ENCODE results near the gene APC.
"Not testable (repeated sequence)": the region's sequence is repeated elsewhere in the genome, so short reads cannot be mapped to it uniquely, and the experiment has no call there.

Gene APC

DNA sequence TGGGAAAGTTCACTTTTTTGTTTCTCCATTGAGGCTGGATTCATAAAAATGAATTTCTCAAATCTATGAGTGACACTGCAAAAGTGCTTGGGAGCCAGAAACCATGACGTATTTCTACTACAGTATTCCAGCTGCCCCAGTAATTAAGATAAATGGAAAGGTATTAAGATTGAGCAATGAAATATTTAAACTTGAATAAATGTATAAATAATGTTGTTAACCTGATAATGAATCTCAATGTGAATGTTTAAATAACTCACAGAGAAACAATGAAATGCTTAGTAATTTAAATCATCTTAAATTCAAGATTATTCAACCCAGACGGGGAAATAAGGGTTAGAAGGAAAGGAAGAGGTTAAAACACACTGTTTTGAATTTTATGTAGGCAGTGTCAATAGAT, 112.2 kb downstream of the APC start:
- DNase-seq (ENCODE audit: low read depth in 1 of 2, low spot score in 1 of 2) = no peak

DNA sequence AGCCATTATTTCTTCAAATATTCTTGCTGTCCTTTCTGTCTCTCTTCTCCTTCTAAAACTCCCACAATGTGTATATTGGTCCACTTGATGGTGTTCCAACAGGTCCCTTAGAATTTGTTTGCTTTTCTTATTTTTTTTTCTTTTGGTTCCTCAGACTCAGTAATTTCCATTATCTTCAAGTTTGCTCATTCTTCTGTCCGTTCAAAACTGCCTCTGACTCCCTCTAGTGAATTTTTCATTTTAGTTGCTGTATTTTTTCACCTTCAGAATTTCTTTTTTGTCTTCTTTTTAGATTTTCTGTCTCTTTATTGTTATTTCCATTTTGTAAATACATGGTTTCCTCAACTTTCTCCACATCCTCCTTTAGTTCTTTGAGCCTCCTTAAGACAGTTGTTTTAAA, 117.0 kb downstream of the APC start:
- no peak for DNase-seq (ENCODE audit: low read depth in 1 of 2, low spot score in 1 of 2)

- DNase-seq (ENCODE audit: low read depth in 1 of 2, low spot score in 1 of 2) = no peak
These were observed 120.2 kb downstream of the APC start for GRCh38 chr5:112857866-112858265.

GRCh38 chr5:112860571-112860928, 122.9 kb downstream of the APC start:
- not testable (repeated sequence) for DNase-seq (ENCODE audit: low read depth in 1 of 2, low spot score in 1 of 2)

GRCh38 chr5:112860929-112861637, 123.4 kb downstream of the APC start, which contains the start of gene SRP19:
SRP19 (plus strand) TSS chr5:112861287; CDS start chr5:112861377, 90 bp downstream.
- DNase-seq (ENCODE audit: low read depth in 1 of 2, low spot score in 1 of 2) = peak; percentile 77 to 91

- no peak for DNase-seq (ENCODE audit: low read depth in 1 of 2, low spot score in 1 of 2)
These were observed 123.9 kb downstream of the APC start for GRCh38 chr5:112861638-112861985.

GRCh38 chr5:112862085-112862484, 124.4 kb downstream of the APC start:
- DNase-seq (ENCODE audit: low read depth in 1 of 2, low spot score in 1 of 2) = no peak

DNA sequence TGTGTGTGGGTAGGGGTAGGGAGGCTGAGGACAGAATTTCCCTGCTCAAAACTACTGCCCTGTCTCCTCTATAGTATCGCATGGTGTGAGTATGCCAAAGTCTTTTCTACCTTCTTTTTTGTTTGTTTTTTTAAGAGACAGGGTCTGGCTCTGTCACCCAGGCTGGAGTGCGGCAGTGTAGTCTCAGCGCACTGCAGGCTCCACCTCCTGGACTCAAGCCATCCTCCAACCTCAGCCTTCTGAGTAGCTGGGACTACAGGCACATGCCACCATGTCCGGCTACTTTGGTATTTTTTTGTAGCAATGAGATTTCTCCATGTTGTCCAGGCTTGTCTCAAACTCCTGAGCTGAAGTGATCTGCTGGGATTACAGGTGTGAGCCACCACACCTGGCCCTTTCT, 125.9 kb downstream of the APC start:
- DNase-seq (ENCODE audit: low read depth in 1 of 2, low spot score in 1 of 2) = no peak

DNA sequence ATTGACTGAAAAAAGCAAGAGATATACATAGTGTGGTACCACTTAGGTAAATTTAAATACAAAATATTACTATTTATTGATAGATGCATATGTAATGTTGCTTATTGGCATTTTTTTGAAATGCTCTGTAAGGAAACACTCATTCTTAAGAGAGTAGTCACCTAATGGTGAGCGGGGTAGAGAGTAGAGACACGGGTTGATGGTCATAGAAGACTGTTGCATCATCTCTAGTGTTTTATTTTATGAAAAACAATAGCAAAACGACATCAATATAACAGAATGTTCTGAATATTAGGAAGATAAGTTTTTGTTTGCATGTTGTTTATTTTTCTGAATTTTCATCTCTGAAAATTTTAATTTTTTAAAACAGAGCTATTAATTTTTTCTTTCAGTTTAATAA, 127.4 kb downstream of the APC start:
- DNase-seq (ENCODE audit: low read depth in 1 of 2, low spot score in 1 of 2) = no peak

DNA sequence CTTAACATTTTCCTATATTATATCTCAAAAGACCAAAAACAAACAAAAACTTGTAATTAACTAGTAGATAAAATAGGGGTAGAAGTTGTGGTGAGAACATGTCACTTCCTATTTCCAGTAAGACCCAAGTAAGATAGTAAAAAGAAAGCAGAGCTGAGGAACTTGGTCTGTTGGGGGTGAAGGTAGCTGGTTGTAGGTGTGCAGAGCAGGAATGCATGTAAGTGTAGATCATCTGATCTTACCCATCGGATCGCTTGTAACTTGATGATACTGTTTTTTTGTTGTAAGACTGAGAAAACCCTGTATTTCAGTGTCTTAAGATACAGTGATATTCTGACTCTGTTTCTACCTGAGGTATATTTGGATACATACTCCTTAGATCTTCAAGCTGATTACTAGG, 129.1 kb downstream of the APC start:
- DNase-seq (ENCODE audit: low read depth in 1 of 2, low spot score in 1 of 2) = no peak

GRCh38 chr5:112867411-112867810, 129.7 kb downstream of the APC start:
- no peak for DNase-seq (ENCODE audit: low read depth in 1 of 2, low spot score in 1 of 2)

GRCh38 chr5:112869948-112870347, 132.3 kb downstream of the APC start:
- DNase-seq (ENCODE audit: low read depth in 1 of 2, low spot score in 1 of 2) = no peak

DNA sequence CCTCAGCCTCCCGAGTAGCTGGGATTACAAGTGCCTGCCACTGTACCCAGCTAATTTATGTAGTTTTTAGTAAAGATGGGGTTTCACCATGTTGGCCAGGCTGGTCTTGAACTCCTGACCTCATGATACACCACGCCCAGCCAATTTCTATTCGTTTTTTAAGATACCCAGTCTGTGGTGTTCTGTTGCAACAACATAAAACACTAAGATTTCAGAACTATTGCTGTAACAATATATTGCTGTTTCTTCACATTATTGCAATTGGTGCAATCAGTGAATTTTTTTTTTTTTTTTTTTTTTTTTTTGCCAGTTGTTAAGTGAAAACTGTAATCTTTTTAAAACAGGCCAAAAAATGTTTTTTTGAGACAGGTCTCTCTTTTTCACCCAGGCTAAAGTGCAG, 133.3 kb downstream of the APC start:
- no peak for DNase-seq (ENCODE audit: low read depth in 1 of 2, low spot score in 1 of 2)

DNA sequence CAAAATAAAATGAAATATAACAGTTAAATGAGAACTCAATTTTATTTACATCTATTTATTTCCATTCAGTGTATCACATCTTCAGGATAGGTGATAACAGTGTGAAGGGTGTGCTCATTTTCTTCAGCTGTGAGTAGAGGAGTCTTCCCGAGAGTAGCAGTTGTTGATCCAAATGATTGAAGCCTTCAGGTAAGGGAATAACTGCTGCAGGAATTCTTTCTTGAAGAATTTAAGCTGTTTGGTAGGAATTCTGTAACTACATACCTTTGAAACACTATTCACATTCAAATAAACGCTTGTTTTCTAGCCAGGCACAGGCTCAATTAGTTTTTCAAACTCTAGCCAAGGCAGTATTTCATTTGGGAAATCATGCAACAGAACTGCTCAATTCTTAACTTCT, 138.7 kb downstream of the APC start:
- no peak for DNase-seq (ENCODE audit: low read depth in 1 of 2, low spot score in 1 of 2)

DNA sequence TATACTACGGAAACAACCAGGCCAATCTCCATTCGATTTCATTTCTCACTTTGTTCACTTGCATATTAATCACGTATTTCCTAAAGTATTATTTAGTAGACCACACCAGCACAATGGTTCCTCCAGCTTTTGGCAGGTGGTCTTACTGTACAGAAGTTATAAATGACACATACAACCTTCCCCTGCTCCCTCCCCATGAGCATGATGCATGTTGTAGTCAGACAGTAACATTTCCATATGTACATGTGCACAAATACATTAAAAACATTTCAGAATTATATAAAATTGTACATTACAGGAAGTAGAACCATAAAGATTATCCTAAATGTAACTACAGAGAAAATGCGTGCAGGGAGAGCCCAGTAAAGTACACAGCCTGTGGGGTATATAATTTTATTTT, 140.4 kb downstream of the APC start:
- DNase-seq (ENCODE audit: low read depth in 1 of 2, low spot score in 1 of 2) = no peak

GRCh38 chr5:112878760-112879159, 141.1 kb downstream of the APC start:
- DNase-seq (ENCODE audit: low read depth in 1 of 2, low spot score in 1 of 2) = peak in 1 of 2 donors; percentile 54

- DNase-seq (ENCODE audit: low read depth in 1 of 2, low spot score in 1 of 2) = no peak
These were observed 142.7 kb downstream of the APC start for GRCh38 chr5:112880219-112880964.

DNA sequence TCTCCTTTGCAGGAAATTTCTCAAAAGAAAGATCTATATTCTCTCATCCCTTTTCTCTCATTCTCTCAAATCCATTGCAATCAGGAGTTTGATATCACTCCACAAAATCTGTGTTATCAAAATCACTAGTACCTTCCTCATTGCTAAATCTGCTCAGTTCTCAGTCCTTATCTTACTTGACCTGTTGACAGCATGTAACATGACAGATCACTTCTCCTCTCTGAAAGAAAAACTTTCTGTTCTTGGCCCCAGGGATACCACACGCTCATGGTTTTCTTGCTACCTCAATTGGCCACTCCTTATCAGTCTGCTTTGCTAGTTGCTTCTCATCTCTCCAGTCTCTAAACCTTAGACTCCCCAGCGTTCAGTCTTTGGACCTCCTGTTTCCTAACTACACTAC, 145.5 kb downstream of the APC start:
- DNase-seq (ENCODE audit: low read depth in 1 of 2, low spot score in 1 of 2) = no peak

DNA sequence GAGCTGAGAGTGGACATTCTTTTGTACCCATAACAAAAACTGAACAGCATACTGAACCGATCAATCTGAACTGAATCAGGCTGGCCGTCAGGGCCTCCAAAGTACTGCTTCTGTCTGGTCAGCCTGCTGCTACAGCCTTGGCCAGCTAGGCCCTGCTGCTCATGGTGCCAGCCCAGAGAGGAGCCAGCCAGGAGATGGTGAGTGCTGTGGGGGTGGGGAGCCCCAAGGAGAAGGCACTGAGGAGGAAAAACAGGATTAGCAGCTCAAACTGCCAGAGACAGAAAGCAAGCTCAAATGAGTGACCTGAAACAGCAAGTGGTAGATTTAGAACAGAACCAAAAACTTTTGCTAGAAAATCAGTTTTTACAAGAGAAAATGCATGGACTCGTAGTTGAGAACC, 147.3 kb downstream of the APC start:
- DNase-seq (ENCODE audit: low read depth in 1 of 2, low spot score in 1 of 2) = no peak

- DNase-seq (ENCODE audit: low read depth in 1 of 2, low spot score in 1 of 2) = no peak
These were observed 149.3 kb downstream of the APC start for GRCh38 chr5:112886975-112887374.

GRCh38 chr5:112892066-112892465, 154.4 kb downstream of the APC start:
- not testable (repeated sequence) for DNase-seq (ENCODE audit: low read depth in 1 of 2, low spot score in 1 of 2)

GRCh38 chr5:112892776-112893175, 155.1 kb downstream of the APC start:
- DNase-seq (ENCODE audit: low read depth in 1 of 2, low spot score in 1 of 2) = no peak

DNA sequence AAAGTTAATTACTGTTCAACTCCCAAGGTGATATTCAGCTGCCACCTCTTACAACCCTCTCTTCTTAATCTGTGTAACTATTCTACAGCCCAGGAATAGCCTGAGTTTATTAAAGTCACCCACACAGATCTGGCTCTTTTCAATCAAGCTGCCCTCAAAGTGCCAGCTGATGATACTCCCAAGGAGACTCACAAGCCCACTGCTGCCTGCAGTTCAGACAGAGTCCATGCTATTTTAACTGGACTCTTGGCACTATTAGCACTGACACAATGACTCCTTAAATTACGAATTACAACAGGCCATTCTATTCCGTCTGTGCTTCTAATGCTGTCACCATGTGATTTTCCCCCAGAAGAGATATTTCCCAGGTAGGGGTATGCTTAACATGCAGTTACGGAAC, 158.0 kb downstream of the APC start:
- no peak for DNase-seq (ENCODE audit: low read depth in 1 of 2, low spot score in 1 of 2)
